ENCODE results near the gene MAGI2. TPM values are rescaled to one million over a fixed set of nuclear protein-coding genes. Genes with fewer than 3 reads are reported as not detected.

Gene MAGI2
- polyA plus RNA-seq, 2 donors = 0.67 to 0.79 TPM

GRCh38 chr7:78115876-78116275 is 1337.6 kb downstream of the MAGI2 start:
- Histone ChIP-seq H3K27me3 (ENCODE audit: control insufficient read depth in 1 of 2, insufficient read depth in 2 of 2, low read length in 2 of 2) (no peaks in the 10 kb centered on the region), H3K27ac (ENCODE audit: low read depth in 2 of 2, low read length in 1 of 2) (no peak overlapping the region), H3K4me1 (ENCODE audit: control insufficient read depth in 2 of 2, insufficient read depth in 2 of 2, low read length in 1 of 2) (no peaks in the 10 kb centered on the region), H3K36me3 (ENCODE audit: control insufficient read depth in 2 of 2, insufficient read depth in 2 of 2, low read length in 1 of 2) (no peaks in the 10 kb centered on the region), H3K4me3 (ENCODE audit: low read depth in 1 of 2, low read length in 2 of 2) (no peak overlapping the region), H3K9me3 (ENCODE audit: control insufficient read depth in 2 of 2, insufficient read depth in 1 of 2, low read depth in 1 of 2, low read length in 1 of 2) (no peaks in the 10 kb centered on the region)

GRCh38 chr7:78114993-78115392 is 1338.5 kb downstream of the MAGI2 start:
- no peaks in the 10 kb centered on the region for H3K36me3 ChIP-seq (ENCODE audit: control insufficient read depth in 2 of 2, insufficient read depth in 2 of 2, low read length in 1 of 2)
- no peaks in the 10 kb centered on the region for H3K27me3 ChIP-seq (ENCODE audit: control insufficient read depth in 1 of 2, insufficient read depth in 2 of 2, low read length in 2 of 2)
- no peaks in the 10 kb centered on the region for H3K4me1 ChIP-seq (ENCODE audit: control insufficient read depth in 2 of 2, insufficient read depth in 2 of 2, low read length in 1 of 2)
- WGBS, 2 donors = 97 to 98% methylated on average over 1 of the region's 1 CpG
- H3K9me3 ChIP-seq (ENCODE audit: control insufficient read depth in 2 of 2, insufficient read depth in 1 of 2, low read depth in 1 of 2, low read length in 1 of 2) = no peaks in the 10 kb centered on the region
- H3K4me3 ChIP-seq (ENCODE audit: low read depth in 1 of 2, low read length in 2 of 2) = no peak overlapping the region
- H3K27ac ChIP-seq (ENCODE audit: low read depth in 2 of 2, low read length in 1 of 2) = no peak overlapping the region

GRCh38 chr7:78112488-78112887 is 1341.0 kb downstream of the MAGI2 start:
- Histone ChIP-seq H3K4me1 (ENCODE audit: control insufficient read depth in 2 of 2, insufficient read depth in 2 of 2, low read length in 1 of 2) (no peaks in the 10 kb centered on the region), H3K27ac (ENCODE audit: low read depth in 2 of 2, low read length in 1 of 2) (no peak overlapping the region), H3K4me3 (ENCODE audit: low read depth in 1 of 2, low read length in 2 of 2) (no peak overlapping the region), H3K27me3 (ENCODE audit: control insufficient read depth in 1 of 2, insufficient read depth in 2 of 2, low read length in 2 of 2) (no peaks in the 10 kb centered on the region), H3K36me3 (ENCODE audit: control insufficient read depth in 2 of 2, insufficient read depth in 2 of 2, low read length in 1 of 2) (no peaks in the 10 kb centered on the region), H3K9me3 (ENCODE audit: control insufficient read depth in 2 of 2, insufficient read depth in 1 of 2, low read depth in 1 of 2, low read length in 1 of 2) (no peaks in the 10 kb centered on the region)
- 87 to 88% methylated on average over 5 of the region's 5 CpGs for whole genome bisulfite sequencing, 2 donors

- Histone ChIP-seq H3K4me3 (ENCODE audit: low read depth in 1 of 2, low read length in 2 of 2) (no peak overlapping the region), H3K4me1 (ENCODE audit: control insufficient read depth in 2 of 2, insufficient read depth in 2 of 2, low read length in 1 of 2) (no peaks in the 10 kb centered on the region), H3K9me3 (ENCODE audit: control insufficient read depth in 2 of 2, insufficient read depth in 1 of 2, low read depth in 1 of 2, low read length in 1 of 2) (no peaks in the 10 kb centered on the region), H3K27ac (ENCODE audit: low read depth in 2 of 2, low read length in 1 of 2) (no peak overlapping the region), H3K36me3 (ENCODE audit: control insufficient read depth in 2 of 2, insufficient read depth in 2 of 2, low read length in 1 of 2) (no peaks in the 10 kb centered on the region), H3K27me3 (ENCODE audit: control insufficient read depth in 1 of 2, insufficient read depth in 2 of 2, low read length in 2 of 2) (no peaks in the 10 kb centered on the region)
- WGBS, 2 donors = 58 to 61% methylated on average over 3 of the region's 3 CpGs
Observed at GRCh38 chr7:78111386-78111785, 1342.1 kb downstream of the MAGI2 start.

GRCh38 chr7:78103475-78103874 is 1350.0 kb downstream of the MAGI2 start:
- H3K27ac ChIP-seq (ENCODE audit: low read depth in 2 of 2, low read length in 1 of 2) = no peak overlapping the region
- H3K4me1 ChIP-seq (ENCODE audit: control insufficient read depth in 2 of 2, insufficient read depth in 2 of 2, low read length in 1 of 2) = no peaks in the 10 kb centered on the region
- H3K36me3 ChIP-seq (ENCODE audit: control insufficient read depth in 2 of 2, insufficient read depth in 2 of 2, low read length in 1 of 2) = no peaks in the 10 kb centered on the region
- 61 to 64% methylated on average over 4 of the region's 4 CpGs for WGBS, 2 donors
- H3K27me3 ChIP-seq (ENCODE audit: control insufficient read depth in 1 of 2, insufficient read depth in 2 of 2, low read length in 2 of 2) = no peaks in the 10 kb centered on the region
- H3K9me3 ChIP-seq (ENCODE audit: control insufficient read depth in 2 of 2, insufficient read depth in 1 of 2, low read depth in 1 of 2, low read length in 1 of 2) = no peaks in the 10 kb centered on the region
- no peak overlapping the region for H3K4me3 ChIP-seq (ENCODE audit: low read depth in 1 of 2, low read length in 2 of 2)

GRCh38 chr7:78101076-78101475 is 1352.4 kb downstream of the MAGI2 start:
- Histone ChIP-seq H3K4me1 (ENCODE audit: control insufficient read depth in 2 of 2, insufficient read depth in 2 of 2, low read length in 1 of 2) (no peaks in the 10 kb centered on the region), H3K27ac (ENCODE audit: low read depth in 2 of 2, low read length in 1 of 2) (no peak overlapping the region), H3K4me3 (ENCODE audit: low read depth in 1 of 2, low read length in 2 of 2) (no peak overlapping the region), H3K36me3 (ENCODE audit: control insufficient read depth in 2 of 2, insufficient read depth in 2 of 2, low read length in 1 of 2) (no peaks in the 10 kb centered on the region), H3K9me3 (ENCODE audit: control insufficient read depth in 2 of 2, insufficient read depth in 1 of 2, low read depth in 1 of 2, low read length in 1 of 2) (no peaks in the 10 kb centered on the region), H3K27me3 (ENCODE audit: control insufficient read depth in 1 of 2, insufficient read depth in 2 of 2, low read length in 2 of 2) (no peaks in the 10 kb centered on the region)

GRCh38 chr7:78099715-78100394 is 1353.6 kb downstream of the MAGI2 start:
- 76 to 80% methylated on average over 3 of the region's 3 CpGs for WGBS, 2 donors
- Histone ChIP-seq H3K27me3 (ENCODE audit: control insufficient read depth in 1 of 2, insufficient read depth in 2 of 2, low read length in 2 of 2) (no peaks in the 10 kb centered on the region), H3K36me3 (ENCODE audit: control insufficient read depth in 2 of 2, insufficient read depth in 2 of 2, low read length in 1 of 2) (no peaks in the 10 kb centered on the region), H3K4me1 (ENCODE audit: control insufficient read depth in 2 of 2, insufficient read depth in 2 of 2, low read length in 1 of 2) (no peaks in the 10 kb centered on the region), H3K27ac (ENCODE audit: low read depth in 2 of 2, low read length in 1 of 2) (no peak overlapping the region), H3K4me3 (ENCODE audit: low read depth in 1 of 2, low read length in 2 of 2) (no peak overlapping the region), H3K9me3 (ENCODE audit: control insufficient read depth in 2 of 2, insufficient read depth in 1 of 2, low read depth in 1 of 2, low read length in 1 of 2) (no peaks in the 10 kb centered on the region)

- H3K4me3 ChIP-seq (ENCODE audit: low read depth in 1 of 2, low read length in 2 of 2) = no peak overlapping the region
- no peaks in the 10 kb centered on the region for H3K9me3 ChIP-seq (ENCODE audit: control insufficient read depth in 2 of 2, insufficient read depth in 1 of 2, low read depth in 1 of 2, low read length in 1 of 2)
- H3K4me1 ChIP-seq (ENCODE audit: control insufficient read depth in 2 of 2, insufficient read depth in 2 of 2, low read length in 1 of 2) = no peaks in the 10 kb centered on the region
- no peaks in the 10 kb centered on the region for H3K27me3 ChIP-seq (ENCODE audit: control insufficient read depth in 1 of 2, insufficient read depth in 2 of 2, low read length in 2 of 2)
- no peaks in the 10 kb centered on the region for H3K36me3 ChIP-seq (ENCODE audit: control insufficient read depth in 2 of 2, insufficient read depth in 2 of 2, low read length in 1 of 2)
- no peak overlapping the region for H3K27ac ChIP-seq (ENCODE audit: low read depth in 2 of 2, low read length in 1 of 2)
Observed at GRCh38 chr7:78095549-78095948, 1357.9 kb downstream of the MAGI2 start.

- Histone ChIP-seq H3K27ac (ENCODE audit: low read depth in 2 of 2, low read length in 1 of 2) (no peak overlapping the region), H3K9me3 (ENCODE audit: control insufficient read depth in 2 of 2, insufficient read depth in 1 of 2, low read depth in 1 of 2, low read length in 1 of 2) (no peaks in the 10 kb centered on the region), H3K4me1 (ENCODE audit: control insufficient read depth in 2 of 2, insufficient read depth in 2 of 2, low read length in 1 of 2) (no peaks in the 10 kb centered on the region), H3K36me3 (ENCODE audit: control insufficient read depth in 2 of 2, insufficient read depth in 2 of 2, low read length in 1 of 2) (no peaks in the 10 kb centered on the region), H3K4me3 (ENCODE audit: low read depth in 1 of 2, low read length in 2 of 2) (no peak overlapping the region), H3K27me3 (ENCODE audit: control insufficient read depth in 1 of 2, insufficient read depth in 2 of 2, low read length in 2 of 2) (no peaks in the 10 kb centered on the region)
- 86 to 87% methylated on average over 3 of the region's 3 CpGs for WGBS, 2 donors
Observed at GRCh38 chr7:78092331-78092730, 1361.1 kb downstream of the MAGI2 start.

- H3K36me3 ChIP-seq (ENCODE audit: control insufficient read depth in 2 of 2, insufficient read depth in 2 of 2, low read length in 1 of 2) = no peaks in the 10 kb centered on the region
- H3K9me3 ChIP-seq (ENCODE audit: control insufficient read depth in 2 of 2, insufficient read depth in 1 of 2, low read depth in 1 of 2, low read length in 1 of 2) = no peaks in the 10 kb centered on the region
- no peak overlapping the region for H3K4me3 ChIP-seq (ENCODE audit: low read depth in 1 of 2, low read length in 2 of 2)
- H3K27ac ChIP-seq (ENCODE audit: low read depth in 2 of 2, low read length in 1 of 2) = no peak overlapping the region
- no peaks in the 10 kb centered on the region for H3K27me3 ChIP-seq (ENCODE audit: control insufficient read depth in 1 of 2, insufficient read depth in 2 of 2, low read length in 2 of 2)
- no peaks in the 10 kb centered on the region for H3K4me1 ChIP-seq (ENCODE audit: control insufficient read depth in 2 of 2, insufficient read depth in 2 of 2, low read length in 1 of 2)
Observed at GRCh38 chr7:78090616-78091015, 1362.9 kb downstream of the MAGI2 start.
